OCI-LY1 (cell line): ENCODE results near the gene TCTN2.

Experiments
- H2AFZ ChIP-seq: fragments of 200-600 bp; sonication (generic), shearing (Covaris generic); 2 replicates; pipeline ENCODE4 v1.6.0; 2014; ENCODE audit warnings: antibody characterized with exemption, mild to moderate bottlenecking, low read length
- H3F3A ChIP-seq: fragments of 200-600 bp; sonication (generic), shearing (Covaris generic); 2 replicates; pipeline ENCODE4 v1.6.0; 2014; ENCODE audit warnings: mild to moderate bottlenecking, antibody characterized with exemption, low read length, moderate library complexity; ENCODE audit not compliant: insufficient read depth
- H3K27ac ChIP-seq: fragments of 200-600 bp; sonication (generic); 2 replicates; pipeline ENCODE4 v1.5.1; 2014; ENCODE audit warnings: low read length, mixed run types, mild to moderate bottlenecking, low read depth; ENCODE audit not compliant: poor library complexity, severe bottlenecking
- H3K27me3 ChIP-seq: fragments of 200-600 bp; sonication (generic); 2 replicates; pipeline ENCODE4 v1.6.0; 2014; ENCODE audit warnings: antibody characterized with exemption, mild to moderate bottlenecking, low read length, moderate library complexity; ENCODE audit not compliant: insufficient read depth
- H3K36me3 ChIP-seq: fragments of 200-600 bp; sonication (generic); 2 replicates; pipeline ENCODE4 v1.6.1; 2014; ENCODE audit warnings: mild to moderate bottlenecking, antibody characterized with exemption, low read length, moderate library complexity, mixed read lengths; ENCODE audit not compliant: insufficient read depth
- H3K4me1 ChIP-seq: fragments of 200-600 bp; sonication (generic); 2 replicates; pipeline ENCODE4 v1.5.1; 2014; ENCODE audit warnings: mild to moderate bottlenecking, low read length, moderate library complexity; ENCODE audit not compliant: insufficient read depth, severe bottlenecking
- H3K4me2 ChIP-seq: fragments of 200-600 bp; sonication (generic), shearing (Covaris generic); 2 replicates; pipeline ENCODE4 v1.6.1; 2014; ENCODE audit warnings: low read length
- H3K4me3 ChIP-seq: fragments of 200-600 bp; sonication (generic); 2 replicates; pipeline ENCODE4 v1.5.1; 2014; ENCODE audit warnings: low read length, low read depth, mild to moderate bottlenecking, mixed read lengths; ENCODE audit not compliant: poor library complexity, severe bottlenecking
- H3K79me2 ChIP-seq: fragments of 200-600 bp; shearing (Covaris generic); 2 replicates; pipeline ENCODE4 v1.6.1; 2016; ENCODE audit warnings: mixed run types, low read length, mixed read lengths; ENCODE audit not compliant: insufficient read depth
- H3K9ac ChIP-seq: fragments of 200-600 bp; sonication (generic), shearing (Covaris generic); 2 replicates; pipeline ENCODE4 v1.6.1; 2014; ENCODE audit warnings: mild to moderate bottlenecking, low read length, mixed read lengths
- H3K9me2 ChIP-seq: fragments of 200-600 bp; sonication (generic), shearing (Covaris generic); 2 replicates; pipeline ENCODE4 v1.6.1; 2014; ENCODE audit warnings: low read depth, mild to moderate bottlenecking, low read length, mixed read lengths
- H3K9me3 ChIP-seq: fragments of 200-600 bp; shearing (Covaris generic); 2 replicates; pipeline ENCODE4 v1.6.1; 2014; ENCODE audit warnings: low read length, mixed read lengths
- H4K20me1 ChIP-seq: fragments of 200-600 bp; sonication (generic), shearing (Covaris generic); 2 replicates; pipeline ENCODE4 v1.6.0; 2016; ENCODE audit warnings: mild to moderate bottlenecking, low read length; ENCODE audit not compliant: insufficient read depth
- EZH2 ChIP-seq: fragments of 200-600 bp; sonication (generic), shearing (Covaris generic); IDR thresholded peaks from 2 replicates; pipeline ENCODE4 v1.8.0; 2017; ENCODE audit warnings: borderline replicate concordance, mixed run types, mild to moderate bottlenecking, antibody characterized with exemption, low read length, moderate library complexity, mixed read lengths
- TF ChIP-seq, protein P1 (sequence below): fragments of 200-600 bp; sonication (generic), shearing (Covaris generic); IDR thresholded peaks from 2 replicates; pipeline ENCODE4 v1.5.1; 2017; ENCODE audit warnings: mild to moderate bottlenecking, antibody characterized with exemption, low read length, moderate library complexity, mixed read lengths

Gene TCTN2

DNA sequence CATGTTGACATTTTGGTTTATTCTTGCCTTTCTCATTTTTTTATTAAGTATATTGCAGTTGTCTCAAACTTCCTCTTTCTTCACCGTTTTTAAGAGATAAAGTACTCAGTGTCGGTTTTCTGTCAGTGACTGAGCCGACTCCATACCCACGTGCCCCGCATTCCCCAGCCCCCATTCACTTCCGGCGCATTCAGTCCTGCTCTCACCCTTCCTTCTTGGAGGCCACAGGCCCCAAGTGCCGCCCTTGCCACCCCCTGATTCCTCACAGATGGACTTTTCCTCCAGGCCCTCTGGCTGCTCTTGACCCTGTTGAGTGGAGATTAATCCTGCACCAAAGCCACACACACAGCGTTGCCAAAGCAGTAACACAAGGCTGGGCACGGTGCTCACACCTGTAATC is 72.1 kb downstream of the TCTN2 start:
- Histone ChIP-seq H3K9ac (no peak overlapping the region), H3K79me2 (no peaks in the 10 kb centered on the region), H3K4me3 (no peak overlapping the region), H3K4me1 (peaks cover 14% of the 10 kb centered on the region), H2AFZ (no peak overlapping the region), H3K4me2 (no peak overlapping the region), H3K9me2 (no peaks in the 10 kb centered on the region), H4K20me1 (no peaks in the 10 kb centered on the region), H3F3A (0 out of 2 replicates have a peak, but pooled peaks cover 5% of the 10 kb centered on the region), H3K27ac (peak overlapping the region; percentile 65), H3K9me3 (no peaks in the 10 kb centered on the region), H3K27me3 (no peaks in the 10 kb centered on the region), H3K36me3 (peaks cover 79% of the 10 kb centered on the region)
- TF ChIP-seq EZH2: no peak
- TF ChIP-seq, protein P1, sequence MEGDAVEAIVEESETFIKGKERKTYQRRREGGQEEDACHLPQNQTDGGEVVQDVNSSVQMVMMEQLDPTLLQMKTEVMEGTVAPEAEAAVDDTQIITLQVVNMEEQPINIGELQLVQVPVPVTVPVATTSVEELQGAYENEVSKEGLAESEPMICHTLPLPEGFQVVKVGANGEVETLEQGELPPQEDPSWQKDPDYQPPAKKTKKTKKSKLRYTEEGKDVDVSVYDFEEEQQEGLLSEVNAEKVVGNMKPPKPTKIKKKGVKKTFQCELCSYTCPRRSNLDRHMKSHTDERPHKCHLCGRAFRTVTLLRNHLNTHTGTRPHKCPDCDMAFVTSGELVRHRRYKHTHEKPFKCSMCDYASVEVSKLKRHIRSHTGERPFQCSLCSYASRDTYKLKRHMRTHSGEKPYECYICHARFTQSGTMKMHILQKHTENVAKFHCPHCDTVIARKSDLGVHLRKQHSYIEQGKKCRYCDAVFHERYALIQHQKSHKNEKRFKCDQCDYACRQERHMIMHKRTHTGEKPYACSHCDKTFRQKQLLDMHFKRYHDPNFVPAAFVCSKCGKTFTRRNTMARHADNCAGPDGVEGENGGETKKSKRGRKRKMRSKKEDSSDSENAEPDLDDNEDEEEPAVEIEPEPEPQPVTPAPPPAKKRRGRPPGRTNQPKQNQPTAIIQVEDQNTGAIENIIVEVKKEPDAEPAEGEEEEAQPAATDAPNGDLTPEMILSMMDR: no peak

DNA sequence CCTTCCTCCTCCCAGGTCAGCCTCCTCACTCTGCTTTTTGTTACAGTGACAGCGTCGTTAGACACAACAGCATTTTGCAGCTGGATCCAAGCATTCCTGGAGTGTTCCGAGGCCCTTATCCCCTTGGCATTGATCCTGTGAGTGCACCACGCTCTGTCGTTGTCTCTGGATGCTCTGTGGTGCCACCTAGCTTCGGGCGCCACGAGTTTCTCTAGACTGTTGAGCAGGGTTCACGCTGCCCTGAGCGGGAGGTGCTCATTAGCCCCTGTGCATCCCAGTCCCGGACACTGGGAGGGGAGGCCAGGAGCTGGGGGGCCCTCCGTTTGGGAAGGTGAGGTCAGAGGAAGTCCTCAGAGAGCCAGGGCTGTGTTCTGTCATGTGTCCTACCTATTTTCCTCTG is 73.9 kb downstream of the TCTN2 start:
- Histone ChIP-seq H4K20me1 (no peaks in the 10 kb centered on the region), H3K9ac (no peak overlapping the region), H3K4me3 (no peak overlapping the region), H3K4me1 (peaks cover 14% of the 10 kb centered on the region), H3K79me2 (no peaks in the 10 kb centered on the region), H3K9me2 (no peaks in the 10 kb centered on the region), H3K9me3 (no peaks in the 10 kb centered on the region), H3K4me2 (no peak overlapping the region), H3F3A (0 out of 2 replicates have a peak, but pooled peaks cover 5% of the 10 kb centered on the region), H3K27ac (peak overlapping the region; percentile 65), H2AFZ (no peak overlapping the region), H3K27me3 (no peaks in the 10 kb centered on the region), H3K36me3 (peaks cover 79% of the 10 kb centered on the region)
- no peak for TF ChIP-seq EZH2
- TF ChIP-seq, protein P1: peak; percentile 43

DNA sequence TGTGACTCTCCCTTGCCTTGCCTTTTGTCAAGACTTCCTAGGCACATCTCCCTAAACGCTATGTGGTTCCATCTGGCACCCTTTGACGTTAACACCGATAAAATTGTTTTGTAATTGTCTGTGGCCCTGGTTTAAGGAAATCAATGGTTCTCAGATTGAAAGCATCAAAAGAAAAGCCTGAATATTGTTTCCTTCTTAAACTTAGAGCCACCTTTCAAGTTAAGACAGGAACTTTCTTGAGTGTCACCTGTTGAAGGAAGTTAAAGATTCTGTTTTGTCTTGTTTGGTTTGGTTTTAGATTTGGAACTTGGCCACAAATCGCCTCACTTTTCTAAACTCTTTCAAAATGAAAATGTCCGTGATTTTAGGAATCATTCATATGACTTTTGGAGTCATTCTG is 76.4 kb downstream of the TCTN2 start:
- Histone ChIP-seq H4K20me1 (no peaks in the 10 kb centered on the region), H3K9me2 (no peaks in the 10 kb centered on the region), H3K4me2 (no peak overlapping the region), H3K27me3 (no peaks in the 10 kb centered on the region), H3K4me3 (no peak overlapping the region), H3K9ac (no peak overlapping the region), H3K36me3 (peaks cover 76% of the 10 kb centered on the region), H2AFZ (no peak overlapping the region), H3K4me1 (peaks cover 10% of the 10 kb centered on the region), H3K9me3 (no peaks in the 10 kb centered on the region), H3F3A (0 out of 2 replicates have a peak, but pooled peaks cover 5% of the 10 kb centered on the region), H3K79me2 (no peaks in the 10 kb centered on the region), H3K27ac (no peak overlapping the region)
- TF ChIP-seq, protein P1: no peak
- no peak for TF ChIP-seq EZH2
